HepG2 (cell line): ENCODE data around the gene GNB4. TPM values are rescaled to one million over a fixed set of nuclear protein-coding genes. Genes with fewer than 3 reads are reported as not detected.

Source experiments
- ATAD3A ChIP-seq: sonication (generic); formaldehyde crosslinking; IDR thresholded peaks from 2 replicates; pipeline ENCODE4 v1.4.0; 2020; ENCODE audit warnings: missing genetic modification reagents
- FIP1L1 ChIP-seq: fragments of 200-400 bp; formaldehyde crosslinking; IDR thresholded peaks from 2 replicates; pipeline ENCODE4 v1.6.1; 2018; ENCODE audit warnings: low read depth, mild to moderate bottlenecking, low read length, moderate library complexity, borderline replicate concordance; ENCODE audit not compliant: insufficient read depth
- KAT2B ChIP-seq: fragments of 150-350 bp; IDR thresholded peaks from 2 replicates; pipeline ENCODE4 v1.6.1; 2014; ENCODE audit warnings: low read depth, low read length, borderline replicate concordance
- MBNL3 ChIP-seq: fragments of 250-450 bp; sonication (Bioruptor Pico); conservative IDR thresholded peaks from 2 replicates; pipeline ENCODE4 v1.8.0; 2022; ENCODE audit warnings: mild to moderate bottlenecking, inconsistent platforms
- MXD4 ChIP-seq: IDR thresholded peaks from 2 replicates; pipeline ENCODE4 v1.6.1; 2016; ENCODE audit warnings: mild to moderate bottlenecking, missing biosample characterization, missing genetic modification reagents
- NFRKB ChIP-seq: fragments of 450-650 bp; IDR thresholded peaks from 2 replicates; pipeline ENCODE4 v1.6.1; 2017
- TBP ChIP-seq: sonication (generic); formaldehyde crosslinking; IDR thresholded peaks from 2 replicates; pipeline ENCODE4 v1.5.0; 2020; ENCODE audit warnings: missing genetic modification reagents
- ZBTB38 ChIP-seq: sonication (generic); formaldehyde crosslinking; IDR thresholded peaks from 2 replicates; pipeline ENCODE4 v1.5.1; 2020; ENCODE audit warnings: mild to moderate bottlenecking, missing genetic modification reagents
- ZNF33B ChIP-seq: sonication (generic); formaldehyde crosslinking; IDR thresholded peaks from 2 replicates; pipeline ENCODE4 v1.5.1; 2020; ENCODE audit warnings: mild to moderate bottlenecking, missing genetic modification reagents
- ZNF607 ChIP-seq: sonication (generic); formaldehyde crosslinking; IDR thresholded peaks from 2 replicates; pipeline ENCODE4 v1.5.1; 2020; ENCODE audit warnings: missing genetic modification reagents, mild to moderate bottlenecking, borderline replicate concordance
- ZNF616 ChIP-seq: sonication (generic); formaldehyde crosslinking; IDR thresholded peaks from 2 replicates; pipeline ENCODE4 v1.5.0; 2020; ENCODE audit warnings: low read depth, mild to moderate bottlenecking, missing genetic modification reagents
- ZNF747 ChIP-seq: sonication (generic); formaldehyde crosslinking; IDR thresholded peaks from 2 replicates; pipeline ENCODE4 v1.8.1; 2023; ENCODE audit warnings: missing genetic modification reagents, mild to moderate bottlenecking, borderline replicate concordance
- ZSCAN12 ChIP-seq: sonication (generic); formaldehyde crosslinking; IDR thresholded peaks from 2 replicates; pipeline ENCODE4 v1.9.0; 2021; ENCODE audit warnings: mild to moderate bottlenecking, missing genetic modification reagents
- polyA plus RNA-seq, 8 experiments: library from polyadenylated mRNA; depleted of rRNA in 3 of 8; stranded (reverse) in 7 of 8; unstranded in 1 of 8; fragments of >200 nt; fragmentation: Illumina TruSeq in 4 of 8; extraction: Trizol in 4 of 8; gene quantifications; 2 replicates each; pipeline versions ENCODE4 v1.2.1 to v1.2.3, GENCODE V29; 2011 to 2016; ENCODE audit warnings: low read depth in 4 of 8, missing spikeins in 1 of 8, mixed read lengths in 1 of 8; ENCODE audit not compliant: insufficient read depth in 1 of 8
- total RNA-seq, 5 experiments: library from RNA; depleted of rRNA; stranded (reverse); fragments of >200 nt; fragmentation: Illumina TruSeq; extraction: Trizol; gene quantifications; 2 replicates each; pipeline ENCODE4 v1.2.3, GENCODE V29; 2016; ENCODE audit warnings: low read depth in 1 of 5
- TF ChIP-seq, protein P1 (sequence below): IDR thresholded peaks from 2 replicates; pipeline ENCODE4 v1.4.0; 2020; ENCODE audit warnings: mild to moderate bottlenecking, missing genetic modification reagents
- TF ChIP-seq, protein P2 (sequence below): sonication (generic); formaldehyde crosslinking; conservative IDR thresholded peaks from 2 replicates; pipeline ENCODE4 v1.4.0; 2020; ENCODE audit warnings: missing genetic modification reagents
- TF ChIP-seq, protein P3 (sequence below): sonication (generic); formaldehyde crosslinking; IDR thresholded peaks from 2 replicates; pipeline ENCODE4 v1.4.0; 2020; ENCODE audit warnings: missing genetic modification reagents, borderline replicate concordance

Gene GNB4
- total and polyA plus RNA-seq, 2 of the 13 experiments (the other 11 are each of a cell fraction or from before 2014, with no cell fraction given), result 0.07 to 0.13 TPM

DNA sequence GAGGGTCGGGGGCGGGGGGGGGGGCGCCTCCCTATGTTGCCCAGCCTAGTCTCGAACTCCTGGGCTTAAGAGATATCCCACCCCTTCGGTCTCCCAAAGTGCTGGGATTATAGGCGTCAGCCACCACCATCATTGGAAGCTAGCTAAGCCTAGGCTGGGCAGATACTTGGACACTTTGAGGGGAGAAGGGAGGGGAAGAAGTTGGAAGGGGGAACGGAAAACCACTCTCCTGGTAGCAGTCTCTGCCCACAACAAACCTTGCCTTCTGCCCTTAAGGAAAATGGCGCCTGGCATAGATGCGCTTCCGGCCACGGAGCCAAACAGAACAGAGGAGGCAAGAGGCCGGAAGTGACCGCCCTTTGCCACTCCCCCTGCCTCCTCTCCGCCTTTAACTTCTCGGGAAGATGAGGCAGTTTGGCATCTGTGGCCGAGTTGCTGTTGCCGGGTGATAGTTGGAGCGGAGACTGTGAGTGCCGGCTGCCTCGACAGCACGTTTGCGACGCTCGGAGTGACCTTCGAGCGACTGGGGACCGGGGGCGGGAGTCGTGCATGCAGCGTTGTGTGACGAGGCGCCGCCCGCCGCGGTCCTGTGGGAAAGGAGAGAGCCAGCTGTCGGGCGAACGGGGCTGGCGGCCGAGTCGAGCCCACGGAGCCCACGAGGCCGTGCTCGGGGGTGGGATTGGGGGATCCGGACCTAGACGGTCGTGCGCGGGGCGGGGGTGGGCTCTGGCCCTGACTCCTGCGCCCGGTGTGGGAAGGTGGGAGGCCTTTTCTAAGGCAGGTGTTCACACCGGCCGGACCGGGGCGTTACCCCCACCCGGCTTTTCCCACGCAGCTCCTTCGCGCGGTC is 103.7 kb downstream of the GNB4 start, which contains the start of gene MFN1 (continued):
- TF ChIP-seq FIP1L1, result no peak
- no peak for TF ChIP-seq TBP
- TF ChIP-seq ATAD3A, result no peak
- TF ChIP-seq MXD4 (CRISPR knock-in tag), result peak; percentile 77
- TF ChIP-seq NFRKB, result 0 out of 2 replicates have a peak, but pooled peaks have one; percentile 3
- TF ChIP-seq ZNF607 (CRISPR knock-in tag), result peak; percentile 60; the same call in 1 of the 2 replicates
- no peak for TF ChIP-seq MBNL3
- TF ChIP-seq ZNF747 (CRISPR knock-in tag), result no peak
- no peak for TF ChIP-seq KAT2B
- TF ChIP-seq, protein P1, sequence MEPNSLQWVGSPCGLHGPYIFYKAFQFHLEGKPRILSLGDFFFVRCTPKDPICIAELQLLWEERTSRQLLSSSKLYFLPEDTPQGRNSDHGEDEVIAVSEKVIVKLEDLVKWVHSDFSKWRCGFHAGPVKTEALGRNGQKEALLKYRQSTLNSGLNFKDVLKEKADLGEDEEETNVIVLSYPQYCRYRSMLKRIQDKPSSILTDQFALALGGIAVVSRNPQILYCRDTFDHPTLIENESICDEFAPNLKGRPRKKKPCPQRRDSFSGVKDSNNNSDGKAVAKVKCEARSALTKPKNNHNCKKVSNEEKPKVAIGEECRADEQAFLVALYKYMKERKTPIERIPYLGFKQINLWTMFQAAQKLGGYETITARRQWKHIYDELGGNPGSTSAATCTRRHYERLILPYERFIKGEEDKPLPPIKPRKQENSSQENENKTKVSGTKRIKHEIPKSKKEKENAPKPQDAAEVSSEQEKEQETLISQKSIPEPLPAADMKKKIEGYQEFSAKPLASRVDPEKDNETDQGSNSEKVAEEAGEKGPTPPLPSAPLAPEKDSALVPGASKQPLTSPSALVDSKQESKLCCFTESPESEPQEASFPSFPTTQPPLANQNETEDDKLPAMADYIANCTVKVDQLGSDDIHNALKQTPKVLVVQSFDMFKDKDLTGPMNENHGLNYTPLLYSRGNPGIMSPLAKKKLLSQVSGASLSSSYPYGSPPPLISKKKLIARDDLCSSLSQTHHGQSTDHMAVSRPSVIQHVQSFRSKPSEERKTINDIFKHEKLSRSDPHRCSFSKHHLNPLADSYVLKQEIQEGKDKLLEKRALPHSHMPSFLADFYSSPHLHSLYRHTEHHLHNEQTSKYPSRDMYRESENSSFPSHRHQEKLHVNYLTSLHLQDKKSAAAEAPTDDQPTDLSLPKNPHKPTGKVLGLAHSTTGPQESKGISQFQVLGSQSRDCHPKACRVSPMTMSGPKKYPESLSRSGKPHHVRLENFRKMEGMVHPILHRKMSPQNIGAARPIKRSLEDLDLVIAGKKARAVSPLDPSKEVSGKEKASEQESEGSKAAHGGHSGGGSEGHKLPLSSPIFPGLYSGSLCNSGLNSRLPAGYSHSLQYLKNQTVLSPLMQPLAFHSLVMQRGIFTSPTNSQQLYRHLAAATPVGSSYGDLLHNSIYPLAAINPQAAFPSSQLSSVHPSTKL (CRISPR knock-in tag), result peak; percentile 50
- TF ChIP-seq, protein P2, sequence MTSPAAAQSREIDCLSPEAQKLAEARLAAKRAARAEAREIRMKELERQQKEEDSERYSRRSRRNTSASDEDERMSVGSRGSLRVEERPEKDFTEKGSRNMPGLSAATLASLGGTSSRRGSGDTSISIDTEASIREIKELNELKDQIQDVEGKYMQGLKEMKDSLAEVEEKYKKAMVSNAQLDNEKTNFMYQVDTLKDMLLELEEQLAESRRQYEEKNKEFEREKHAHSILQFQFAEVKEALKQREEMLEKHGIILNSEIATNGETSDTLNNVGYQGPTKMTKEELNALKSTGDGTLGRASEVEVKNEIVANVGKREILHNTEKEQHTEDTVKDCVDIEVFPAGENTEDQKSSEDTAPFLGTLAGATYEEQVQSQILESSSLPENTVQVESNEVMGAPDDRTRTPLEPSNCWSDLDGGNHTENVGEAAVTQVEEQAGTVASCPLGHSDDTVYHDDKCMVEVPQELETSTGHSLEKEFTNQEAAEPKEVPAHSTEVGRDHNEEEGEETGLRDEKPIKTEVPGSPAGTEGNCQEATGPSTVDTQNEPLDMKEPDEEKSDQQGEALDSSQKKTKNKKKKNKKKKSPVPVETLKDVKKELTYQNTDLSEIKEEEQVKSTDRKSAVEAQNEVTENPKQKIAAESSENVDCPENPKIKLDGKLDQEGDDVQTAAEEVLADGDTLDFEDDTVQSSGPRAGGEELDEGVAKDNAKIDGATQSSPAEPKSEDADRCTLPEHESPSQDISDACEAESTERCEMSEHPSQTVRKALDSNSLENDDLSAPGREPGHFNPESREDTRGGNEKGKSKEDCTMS (CRISPR knock-in tag), result no peak
- peak; percentile 67; the same call in 1 of the 2 replicates for TF ChIP-seq ZNF33B (CRISPR knock-in tag)
- TF ChIP-seq ZSCAN12 (CRISPR knock-in tag), result no peak
- TF ChIP-seq ZNF616, result no peak
- TF ChIP-seq, protein P3, sequence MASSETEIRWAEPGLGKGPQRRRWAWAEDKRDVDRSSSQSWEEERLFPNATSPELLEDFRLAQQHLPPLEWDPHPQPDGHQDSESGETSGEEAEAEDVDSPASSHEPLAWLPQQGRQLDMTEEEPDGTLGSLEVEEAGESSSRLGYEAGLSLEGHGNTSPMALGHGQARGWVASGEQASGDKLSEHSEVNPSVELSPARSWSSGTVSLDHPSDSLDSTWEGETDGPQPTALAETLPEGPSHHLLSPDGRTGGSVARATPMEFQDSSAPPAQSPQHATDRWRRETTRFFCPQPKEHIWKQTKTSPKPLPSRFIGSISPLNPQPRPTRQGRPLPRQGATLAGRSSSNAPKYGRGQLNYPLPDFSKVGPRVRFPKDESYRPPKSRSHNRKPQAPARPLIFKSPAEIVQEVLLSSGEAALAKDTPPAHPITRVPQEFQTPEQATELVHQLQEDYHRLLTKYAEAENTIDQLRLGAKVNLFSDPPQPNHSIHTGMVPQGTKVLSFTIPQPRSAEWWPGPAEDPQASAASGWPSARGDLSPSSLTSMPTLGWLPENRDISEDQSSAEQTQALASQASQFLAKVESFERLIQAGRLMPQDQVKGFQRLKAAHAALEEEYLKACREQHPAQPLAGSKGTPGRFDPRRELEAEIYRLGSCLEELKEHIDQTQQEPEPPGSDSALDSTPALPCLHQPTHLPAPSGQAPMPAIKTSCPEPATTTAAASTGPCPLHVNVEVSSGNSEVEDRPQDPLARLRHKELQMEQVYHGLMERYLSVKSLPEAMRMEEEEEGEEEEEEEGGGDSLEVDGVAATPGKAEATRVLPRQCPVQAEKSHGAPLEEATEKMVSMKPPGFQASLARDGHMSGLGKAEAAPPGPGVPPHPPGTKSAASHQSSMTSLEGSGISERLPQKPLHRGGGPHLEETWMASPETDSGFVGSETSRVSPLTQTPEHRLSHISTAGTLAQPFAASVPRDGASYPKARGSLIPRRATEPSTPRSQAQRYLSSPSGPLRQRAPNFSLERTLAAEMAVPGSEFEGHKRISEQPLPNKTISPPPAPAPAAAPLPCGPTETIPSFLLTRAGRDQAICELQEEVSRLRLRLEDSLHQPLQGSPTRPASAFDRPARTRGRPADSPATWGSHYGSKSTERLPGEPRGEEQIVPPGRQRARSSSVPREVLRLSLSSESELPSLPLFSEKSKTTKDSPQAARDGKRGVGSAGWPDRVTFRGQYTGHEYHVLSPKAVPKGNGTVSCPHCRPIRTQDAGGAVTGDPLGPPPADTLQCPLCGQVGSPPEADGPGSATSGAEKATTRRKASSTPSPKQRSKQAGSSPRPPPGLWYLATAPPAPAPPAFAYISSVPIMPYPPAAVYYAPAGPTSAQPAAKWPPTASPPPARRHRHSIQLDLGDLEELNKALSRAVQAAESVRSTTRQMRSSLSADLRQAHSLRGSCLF (CRISPR knock-in tag), result 0 out of 2 replicates have a peak, but pooled peaks have one; percentile 34
- 0 out of 2 replicates have a peak, but pooled peaks have one; percentile 41 for TF ChIP-seq ZBTB38 (CRISPR knock-in tag)
